Fibroblast of pulmonary artery (primary cell): Measurements from ENCODE around the gene GRK3.

Source experiments
- DNase-seq: peaks from one replicate; pipeline ENCODE4 v3.0.0-alpha.2; 2010; ENCODE audit warnings: low read depth
- H3K4me3 ChIP-seq: replicated peaks from 2 replicates; pipeline ENCODE4 v1.5.1; 2011; ENCODE audit warnings: low read depth, mild to moderate bottlenecking, control low read depth, low read length, moderate library complexity
- TF ChIP-seq, protein P1 (sequence below): IDR thresholded peaks from 2 replicates; pipeline ENCODE4 v1.5.1; 2011; ENCODE audit warnings: mild to moderate bottlenecking, control low read depth, low read length, inconsistent platforms; ENCODE audit errors: missing control alignments

GRK3 gene

DNA sequence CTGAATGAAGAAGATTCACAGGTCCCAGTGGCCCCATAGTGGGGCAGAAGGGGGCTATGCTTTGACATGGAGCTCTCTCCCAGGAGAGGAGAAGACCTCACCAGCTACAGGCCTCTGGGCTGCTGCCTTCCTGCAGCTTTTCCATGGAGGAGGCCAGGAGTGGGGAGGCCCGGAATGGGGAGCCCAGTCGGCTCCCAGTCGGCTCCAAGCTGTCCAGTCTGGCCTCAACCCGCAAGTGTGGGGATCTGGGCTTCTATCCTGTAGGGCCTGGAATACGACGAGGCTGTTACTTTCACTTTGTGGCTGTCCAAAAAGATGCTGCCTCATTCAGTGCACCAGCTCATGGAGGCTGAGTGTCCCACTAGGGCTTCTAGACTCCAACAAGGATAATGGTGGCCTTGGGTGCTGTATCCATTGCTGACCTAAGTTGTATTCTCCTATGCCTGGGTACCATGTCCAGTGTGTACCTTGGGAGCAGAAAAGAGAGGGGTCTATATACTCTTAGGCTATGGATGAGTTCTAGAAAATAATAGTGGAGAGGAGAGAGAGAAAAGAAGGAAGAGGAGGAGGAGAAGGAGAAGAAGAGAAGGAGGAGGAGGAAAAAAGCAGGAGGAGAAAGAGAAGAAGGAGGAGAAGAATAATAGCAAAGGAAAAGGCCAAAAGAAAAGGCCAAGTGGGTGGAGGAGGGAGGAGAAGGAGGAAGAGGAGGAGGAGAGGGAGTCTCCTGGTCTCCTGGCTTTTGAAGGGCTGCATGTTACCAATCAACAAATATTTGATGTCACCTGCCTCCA is 178.6 kb downstream of the GRK3 start:
- no peak for DNase-seq
- H3K4me3 ChIP-seq: no peak overlapping the region
- TF ChIP-seq, protein P1, sequence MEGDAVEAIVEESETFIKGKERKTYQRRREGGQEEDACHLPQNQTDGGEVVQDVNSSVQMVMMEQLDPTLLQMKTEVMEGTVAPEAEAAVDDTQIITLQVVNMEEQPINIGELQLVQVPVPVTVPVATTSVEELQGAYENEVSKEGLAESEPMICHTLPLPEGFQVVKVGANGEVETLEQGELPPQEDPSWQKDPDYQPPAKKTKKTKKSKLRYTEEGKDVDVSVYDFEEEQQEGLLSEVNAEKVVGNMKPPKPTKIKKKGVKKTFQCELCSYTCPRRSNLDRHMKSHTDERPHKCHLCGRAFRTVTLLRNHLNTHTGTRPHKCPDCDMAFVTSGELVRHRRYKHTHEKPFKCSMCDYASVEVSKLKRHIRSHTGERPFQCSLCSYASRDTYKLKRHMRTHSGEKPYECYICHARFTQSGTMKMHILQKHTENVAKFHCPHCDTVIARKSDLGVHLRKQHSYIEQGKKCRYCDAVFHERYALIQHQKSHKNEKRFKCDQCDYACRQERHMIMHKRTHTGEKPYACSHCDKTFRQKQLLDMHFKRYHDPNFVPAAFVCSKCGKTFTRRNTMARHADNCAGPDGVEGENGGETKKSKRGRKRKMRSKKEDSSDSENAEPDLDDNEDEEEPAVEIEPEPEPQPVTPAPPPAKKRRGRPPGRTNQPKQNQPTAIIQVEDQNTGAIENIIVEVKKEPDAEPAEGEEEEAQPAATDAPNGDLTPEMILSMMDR: no peak

DNA sequence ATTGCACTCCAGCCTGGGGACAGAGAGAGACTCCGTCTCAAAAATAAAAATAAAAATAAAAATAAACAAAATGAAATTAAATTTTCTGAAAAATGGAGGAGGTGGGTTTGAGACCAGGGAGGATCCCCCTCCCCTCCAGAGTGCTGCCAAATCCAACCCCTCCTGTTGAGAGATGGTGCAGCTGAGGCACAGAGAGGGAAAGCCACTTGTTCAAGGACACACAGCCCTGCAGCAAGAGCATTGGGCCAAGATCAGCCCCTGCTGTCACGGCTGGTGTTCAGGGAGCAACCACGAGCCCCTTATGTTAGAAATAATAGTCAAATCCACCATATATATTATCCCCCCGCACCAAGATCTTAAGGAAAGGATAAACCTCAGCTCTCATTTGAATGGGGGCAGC is 180.2 kb downstream of the GRK3 start:
- no peak for DNase-seq
- H3K4me3 ChIP-seq: no peak overlapping the region
- TF ChIP-seq, protein P1: no peak

DNA sequence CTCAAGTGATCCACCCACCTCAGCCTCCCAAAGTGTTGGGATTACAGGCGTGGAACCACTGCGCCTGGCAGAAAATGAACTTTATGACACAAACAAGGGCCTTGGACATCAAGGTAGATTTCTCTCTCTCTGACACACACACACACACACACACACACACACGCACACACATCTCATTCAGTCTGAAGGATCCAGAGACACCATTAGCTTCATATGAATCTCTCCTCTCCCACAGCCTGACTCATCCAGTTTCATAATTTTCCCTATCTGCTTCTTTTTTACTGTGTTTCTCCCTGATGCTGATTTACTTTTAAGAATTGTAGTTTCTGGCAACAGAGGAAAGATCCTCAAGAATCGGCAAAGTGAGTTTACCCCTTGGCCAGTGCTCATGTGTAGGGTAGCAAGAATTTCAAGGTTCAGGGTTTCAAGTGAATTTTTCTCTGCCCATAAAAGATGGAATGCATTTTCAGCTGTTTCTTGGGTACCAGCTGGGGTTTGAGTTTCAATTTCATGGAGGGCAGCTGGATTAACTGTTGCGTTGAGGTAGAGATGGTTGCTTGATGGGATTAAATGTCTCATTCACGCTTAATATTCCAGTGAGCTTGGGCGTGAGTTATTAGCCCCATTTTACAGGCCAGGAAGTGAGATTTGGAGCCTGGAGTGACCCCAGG is 181.0 kb downstream of the GRK3 start:
- TF ChIP-seq, protein P1: no peak
- no peak overlapping the region for H3K4me3 ChIP-seq
- DNase-seq: peak; percentile 72

DNA sequence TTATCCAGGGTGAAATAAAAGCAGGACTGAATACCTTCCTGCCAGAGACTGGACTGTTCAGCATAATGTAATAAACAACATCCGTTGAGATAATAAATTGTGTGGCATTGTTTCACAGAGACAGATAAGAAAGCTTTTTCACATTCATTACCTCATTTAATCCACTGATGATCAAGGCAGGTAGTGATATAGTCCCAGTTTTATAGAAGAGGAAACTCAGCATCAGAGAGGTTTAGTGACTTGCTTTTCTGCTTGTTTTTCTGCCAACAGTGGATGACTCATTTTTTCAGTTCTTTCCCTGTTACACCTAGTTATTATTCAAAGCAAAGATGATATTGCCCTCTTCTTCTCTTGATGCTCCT is 181.5 kb downstream of the GRK3 start:
- TF ChIP-seq, protein P1: no peak

DNA sequence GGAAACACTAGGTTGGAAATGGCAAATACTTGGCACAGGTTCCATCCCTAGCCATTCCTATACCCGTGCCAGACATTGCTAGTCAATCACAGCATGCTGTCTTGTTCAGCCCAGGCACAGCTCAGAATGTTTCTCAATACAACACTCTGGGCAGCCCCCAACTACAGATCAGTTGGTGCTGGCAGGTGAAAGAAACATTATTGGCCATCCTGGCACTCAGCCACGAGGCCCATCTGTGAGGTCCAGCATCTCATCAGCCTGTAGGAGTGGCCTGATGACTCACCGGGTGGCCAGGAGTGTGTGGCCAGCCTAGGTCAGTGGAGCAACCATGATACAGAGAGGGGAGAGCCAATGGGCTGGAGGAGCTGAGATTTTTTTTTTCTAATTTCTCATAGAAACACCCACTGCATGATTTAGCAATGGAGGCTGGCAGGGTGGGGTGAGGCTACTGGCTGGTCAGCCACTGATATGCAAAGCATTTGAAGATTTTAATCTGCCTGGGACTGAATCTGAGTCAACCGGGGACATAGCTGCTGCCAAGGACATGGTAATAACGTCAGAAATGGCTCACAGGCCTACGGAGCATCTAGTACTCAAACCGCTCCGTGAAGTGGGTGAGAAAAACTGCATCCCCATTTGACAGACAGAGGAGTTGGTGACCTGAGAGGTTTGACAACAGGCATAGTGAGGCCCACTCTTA is 182.9 kb downstream of the GRK3 start:
- H3K4me3 ChIP-seq: no peak overlapping the region
- peak; percentile 92 for DNase-seq
- TF ChIP-seq, protein P1: no peak

More for the DNA sequence above, 181.5 kb downstream of the GRK3 start:
- no peak overlapping the region for H3K4me3 ChIP-seq
- DNase-seq: peak; percentile 53

DNA sequence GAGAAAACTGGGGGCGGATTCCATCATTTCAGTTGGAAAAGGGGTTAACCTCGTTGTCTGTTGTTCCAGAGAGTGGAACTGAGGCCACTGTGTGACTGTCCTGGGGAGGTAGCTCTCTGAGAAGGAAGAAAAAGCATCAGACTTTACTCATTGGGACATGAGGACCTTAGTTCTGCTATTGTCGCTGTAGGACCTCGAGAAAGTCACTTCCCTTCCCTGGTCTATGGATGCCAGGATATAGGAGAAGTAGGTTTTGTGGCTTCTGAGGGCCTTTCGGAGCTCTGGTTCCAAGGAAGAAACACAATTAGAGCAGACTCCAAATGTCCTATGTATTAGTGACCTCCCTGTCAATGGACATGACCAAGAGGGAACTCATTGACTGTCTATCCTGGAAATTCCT is 183.7 kb downstream of the GRK3 start:
- TF ChIP-seq, protein P1: no peak
- DNase-seq: no peak
- no peak overlapping the region for H3K4me3 ChIP-seq
